ENCODE results near the gene IHH. TPM values are rescaled to one million over a fixed set of nuclear protein-coding genes. Genes with fewer than 3 reads are reported as not detected.

The IHH gene
- total and polyA plus RNA-seq, 8 donors, result 0.58 to 59.1 (median 11.2) TPM

- no peaks in the 10 kb centered on the region for H3K9me3 ChIP-seq
- H3K27me3 ChIP-seq, result no peaks in the 10 kb centered on the region
- H3K27ac ChIP-seq, result peak overlapping the region; percentile 70 to 95 (median 82)
- no peak for TF ChIP-seq POLR2AphosphoS5 (IDR thresholded peaks at IDR 0.05)
- no peak overlapping the region for H3K4me3 ChIP-seq
- peaks cover 0 to 15% (median 15%) of the 10 kb centered on the region in 4 donors for H3K36me3 ChIP-seq
- intact Hi-C loops (cut with DNase I; ENCODE audit: low total_unique reads), result no loop called here
- peaks cover 24 to 49% (median 37%) of the 10 kb centered on the region in 4 donors for H3K4me1 ChIP-seq
- peak in 1 of 2 donors; percentile 73 for DNase-seq
Observed at GRCh38 chr2:219081701-219082331, 21.1 kb upstream of the IHH start.

DNA sequence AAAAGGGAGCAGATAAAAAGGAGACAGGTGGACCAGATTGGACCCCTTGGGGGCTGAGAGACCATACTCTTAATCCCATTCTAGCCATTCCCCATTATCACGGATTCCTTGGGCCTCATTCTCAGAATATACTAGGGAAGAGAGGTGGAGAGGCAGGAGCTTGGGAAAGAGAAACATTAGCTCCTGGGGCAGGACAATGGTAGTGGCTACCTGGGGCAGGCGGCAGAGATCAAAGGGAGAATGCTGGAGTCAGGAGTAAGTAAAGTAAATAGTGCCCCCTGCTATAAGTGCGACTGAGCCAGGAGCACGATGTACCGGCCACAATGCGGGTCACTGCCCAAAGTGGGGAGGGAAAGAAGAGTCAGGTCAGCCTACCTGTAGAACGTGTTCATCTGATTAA lies 20.4 kb upstream of the IHH start:
- Histone ChIP-seq H3K36me3 (peaks cover 3 to 22% (median 22%) of the 10 kb centered on the region in 4 donors), H3K27me3 (no peaks in the 10 kb centered on the region), H3K4me3 (no peak overlapping the region), H3K27ac (peak overlapping the region; percentile 70 to 90 (median 82)), H3K9me3 (no peaks in the 10 kb centered on the region), H3K4me1 (peaks cover 24 to 47% (median 34%) of the 10 kb centered on the region in 4 donors)
- 34 to 55% (median 41%) methylated on average over 7 of the region's 7 CpGs for whole genome bisulfite sequencing, 5 donors
- intact Hi-C loops (cut with DNase I; ENCODE audit: low total_unique reads), result no loop called here
- DNase-seq, result peak; percentile 44 to 79
- TF ChIP-seq CTCF (IDR thresholded peaks at IDR 0.05), result no peak
- TF ChIP-seq POLR2AphosphoS5 (IDR thresholded peaks at IDR 0.05), result no peak
- TF ChIP-seq POLR2A (IDR thresholded peaks at IDR 0.05), result no peak
- TF ChIP-seq EP300 (IDR thresholded peaks at IDR 0.05), result no peak

- Histone ChIP-seq H3K36me3 (peaks cover 11 to 39% (median 39%) of the 10 kb centered on the region in 4 donors), H3K9me3 (no peaks in the 10 kb centered on the region), H3K27me3 (no peaks in the 10 kb centered on the region), H3K27ac (peak overlapping the region; percentile 68 to 85 (median 79)), H3K4me3 (no peak overlapping the region), H3K4me1 (peaks cover 24 to 47% (median 32%) of the 10 kb centered on the region in 4 donors)
- peak; percentile 70 to 71 for DNase-seq
- TF ChIP-seq CTCF (IDR thresholded peaks at IDR 0.05), result no peak
- TF ChIP-seq POLR2AphosphoS5 (IDR thresholded peaks at IDR 0.05), result peak in 2 of 3 donors; percentile 14 to 64
- intact Hi-C loops (cut with DNase I; ENCODE audit: low total_unique reads), result no loop called here
- 30 to 60% (median 36%) methylated on average over 2 of the region's 2 CpGs for WGBS, 5 donors
Observed at GRCh38 chr2:219079417-219079816, 18.7 kb upstream of the IHH start.

DNA sequence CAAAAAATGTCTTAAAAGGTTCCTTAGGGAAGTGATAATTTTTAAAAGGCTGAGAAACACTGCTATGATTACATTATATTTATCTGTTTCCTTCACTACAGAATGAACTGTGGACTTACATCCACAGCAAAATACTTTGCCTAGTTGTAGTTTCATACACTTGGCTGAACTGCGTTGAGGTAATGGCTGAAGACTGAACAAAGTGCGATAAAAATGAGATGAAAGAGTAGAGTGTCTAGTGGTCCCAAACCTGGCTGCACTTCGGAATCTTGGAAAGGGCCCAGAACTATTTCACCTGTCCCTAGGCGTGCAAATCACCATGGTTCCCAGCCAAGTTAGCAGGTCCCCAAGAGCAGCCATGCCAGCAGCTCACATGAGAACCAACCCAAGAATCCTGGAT lies 18.2 kb upstream of the IHH start:
- DNase-seq, result no peak
- no peaks in the 10 kb centered on the region for H3K9me3 ChIP-seq
- peaks cover 24 to 47% (median 32%) of the 10 kb centered on the region in 4 donors for H3K4me1 ChIP-seq
- peak overlapping the region; percentile 68 to 85 (median 79) for H3K27ac ChIP-seq
- intact Hi-C loops (cut with DNase I; ENCODE audit: low total_unique reads), result no loop called here
- 46 to 76% (median 68%) methylated on average over 4 of the region's 4 CpGs for WGBS, 5 donors
- H3K4me3 ChIP-seq, result no peak overlapping the region
- peaks cover 11 to 44% (median 43%) of the 10 kb centered on the region in 4 donors for H3K36me3 ChIP-seq
- TF ChIP-seq EP300 (IDR thresholded peaks at IDR 0.05) (no peak), CTCF (IDR thresholded peaks at IDR 0.05) (no peak)
- H3K27me3 ChIP-seq, result no peaks in the 10 kb centered on the region

DNA sequence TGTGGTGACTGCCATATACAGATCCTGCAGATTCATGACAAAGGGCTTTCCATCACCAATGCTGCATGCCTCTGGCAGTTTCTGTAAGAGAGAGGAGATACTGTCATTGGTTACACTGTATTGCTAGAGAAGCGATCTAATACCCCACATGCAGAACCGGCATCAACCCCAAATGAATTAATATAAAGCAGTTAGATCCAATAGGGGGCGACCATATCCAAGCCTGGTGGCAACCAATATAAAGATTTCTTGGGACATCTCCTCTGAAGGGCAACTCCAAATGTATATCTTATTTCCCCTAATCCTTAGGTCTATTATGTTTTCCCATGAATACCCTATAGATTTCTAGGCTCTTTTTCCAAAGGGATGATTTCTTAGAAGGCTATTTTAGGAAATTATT lies 17.4 kb upstream of the IHH start:
- 79 to 90% (median 87%) methylated on average over 3 of the region's 3 CpGs for WGBS, 5 donors
- Histone ChIP-seq H3K27ac (peak overlapping the region in 3 of 5 donors; percentile 68 to 85 (median 79)), H3K27me3 (no peaks in the 10 kb centered on the region), H3K9me3 (no peaks in the 10 kb centered on the region), H3K4me3 (no peak overlapping the region), H3K4me1 (peaks cover 30 to 50% (median 37%) of the 10 kb centered on the region in 4 donors), H3K36me3 (peaks cover 11 to 48% (median 46%) of the 10 kb centered on the region in 4 donors)
- intact Hi-C loops (cut with DNase I; ENCODE audit: low total_unique reads), result no loop called here
- no peak for DNase-seq
- no peak for TF ChIP-seq CTCF (IDR thresholded peaks at IDR 0.05)
- no peak for TF ChIP-seq POLR2AphosphoS5 (IDR thresholded peaks at IDR 0.05)
- TF ChIP-seq EP300 (IDR thresholded peaks at IDR 0.05), result no peak
- TF ChIP-seq POLR2A (IDR thresholded peaks at IDR 0.05), result no peak

Measured in stomach (tissue), 9 donors.